ENCODE data around the gene ZNF750. TPM values are rescaled to one million over a fixed set of nuclear protein-coding genes. Genes with fewer than 3 reads are reported as not detected.

The ZNF750 gene
- total and polyA plus RNA-seq, 2 of the 13 experiments (the other 11 are each of a cell fraction or from before 2014, with no cell fraction given): not detected

GRCh38 chr17:82876602-82877379, 37.0 kb upstream of the ZNF750 start (continued):
- TF ChIP-seq ZNF280B (CRISPR knock-in tag; IDR thresholded peaks at IDR 0.05; ENCODE audit: borderline replicate concordance): no peak
- TF ChIP-seq, protein P1, sequence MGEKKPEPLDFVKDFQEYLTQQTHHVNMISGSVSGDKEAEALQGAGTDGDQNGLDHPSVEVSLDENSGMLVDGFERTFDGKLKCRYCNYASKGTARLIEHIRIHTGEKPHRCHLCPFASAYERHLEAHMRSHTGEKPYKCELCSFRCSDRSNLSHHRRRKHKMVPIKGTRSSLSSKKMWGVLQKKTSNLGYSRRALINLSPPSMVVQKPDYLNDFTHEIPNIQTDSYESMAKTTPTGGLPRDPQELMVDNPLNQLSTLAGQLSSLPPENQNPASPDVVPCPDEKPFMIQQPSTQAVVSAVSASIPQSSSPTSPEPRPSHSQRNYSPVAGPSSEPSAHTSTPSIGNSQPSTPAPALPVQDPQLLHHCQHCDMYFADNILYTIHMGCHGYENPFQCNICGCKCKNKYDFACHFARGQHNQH (CRISPR knock-in tag; IDR thresholded peaks at IDR 0.05): 0 out of 2 replicates have a peak, but pooled peaks have one; percentile 11
- TF ChIP-seq ZFX (CRISPR knock-in tag; IDR thresholded peaks at IDR 0.05; ENCODE audit: low read depth): peak; percentile 59
- TF ChIP-seq, protein P2, sequence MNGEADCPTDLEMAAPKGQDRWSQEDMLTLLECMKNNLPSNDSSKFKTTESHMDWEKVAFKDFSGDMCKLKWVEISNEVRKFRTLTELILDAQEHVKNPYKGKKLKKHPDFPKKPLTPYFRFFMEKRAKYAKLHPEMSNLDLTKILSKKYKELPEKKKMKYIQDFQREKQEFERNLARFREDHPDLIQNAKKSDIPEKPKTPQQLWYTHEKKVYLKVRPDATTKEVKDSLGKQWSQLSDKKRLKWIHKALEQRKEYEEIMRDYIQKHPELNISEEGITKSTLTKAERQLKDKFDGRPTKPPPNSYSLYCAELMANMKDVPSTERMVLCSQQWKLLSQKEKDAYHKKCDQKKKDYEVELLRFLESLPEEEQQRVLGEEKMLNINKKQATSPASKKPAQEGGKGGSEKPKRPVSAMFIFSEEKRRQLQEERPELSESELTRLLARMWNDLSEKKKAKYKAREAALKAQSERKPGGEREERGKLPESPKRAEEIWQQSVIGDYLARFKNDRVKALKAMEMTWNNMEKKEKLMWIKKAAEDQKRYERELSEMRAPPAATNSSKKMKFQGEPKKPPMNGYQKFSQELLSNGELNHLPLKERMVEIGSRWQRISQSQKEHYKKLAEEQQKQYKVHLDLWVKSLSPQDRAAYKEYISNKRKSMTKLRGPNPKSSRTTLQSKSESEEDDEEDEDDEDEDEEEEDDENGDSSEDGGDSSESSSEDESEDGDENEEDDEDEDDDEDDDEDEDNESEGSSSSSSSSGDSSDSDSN (CRISPR knock-in tag; IDR thresholded peaks at IDR 0.05): peak; percentile 62
- no peak for TF ChIP-seq ZNF577 (CRISPR knock-in tag; IDR thresholded peaks at IDR 0.05; ENCODE audit: borderline replicate concordance, low read depth)
- no peak for TF ChIP-seq GTF2F1 (IDR thresholded peaks at IDR 0.05; ENCODE audit: low read length)
- 0 out of 2 replicates have a peak, but pooled peaks have one; percentile 32 for TF ChIP-seq NFKBIZ (CRISPR knock-in tag; IDR thresholded peaks at IDR 0.05)
- TF ChIP-seq ZBED4 (CRISPR knock-in tag; IDR thresholded peaks at IDR 0.05; ENCODE audit: borderline replicate concordance): 0 out of 2 replicates have a peak, but pooled peaks have one; percentile 38
- TF ChIP-seq GTF3A (CRISPR knock-in tag; conservative IDR thresholded peaks at IDR 0.05): no peak
- TF ChIP-seq ZNF20 (CRISPR knock-in tag; IDR thresholded peaks at IDR 0.05): no peak
- peak; percentile 52; the same call in 1 of the 2 replicates for TF ChIP-seq MIXL1 (CRISPR knock-in tag; IDR thresholded peaks at IDR 0.05)
- TF ChIP-seq KDM2A (CRISPR knock-in tag; IDR thresholded peaks at IDR 0.05; ENCODE audit: borderline replicate concordance, low read depth): 0 out of 2 replicates have a peak, but pooled peaks have one; percentile 34
- no peak for TF ChIP-seq SYNCRIP (IDR thresholded peaks at IDR 0.05; ENCODE audit: insufficient read depth, low read depth, low read length)
